ENCODE results near the gene GBE1. TPM values are rescaled to one million over a fixed set of nuclear protein-coding genes. Genes with fewer than 3 reads are reported as not detected.
A peak's percentile ranks its signal among the peaks of the same experiment; 100 is the strongest.

The GBE1 gene
- total and polyA plus RNA-seq, 12 donors, result 16.0 to 104 (median 82.4) TPM

DNA sequence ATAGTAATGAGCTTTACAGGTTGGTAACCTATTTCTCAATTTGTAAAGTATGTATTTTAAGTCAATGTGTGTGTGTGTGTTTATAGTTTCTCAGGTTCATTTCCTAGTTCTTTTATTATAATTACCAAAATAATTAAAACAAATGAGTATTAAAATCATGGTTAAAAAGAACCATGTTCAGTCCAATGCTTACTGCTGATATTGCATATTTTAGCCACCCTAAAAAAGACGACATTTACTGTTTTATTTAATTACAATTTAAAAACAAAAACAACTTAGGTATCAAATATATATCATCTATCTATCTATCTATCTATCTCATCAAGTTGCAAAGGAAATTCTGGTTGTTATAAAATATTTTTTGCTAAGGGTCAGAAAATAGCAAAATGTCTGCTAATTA lies 203.3 kb downstream of the GBE1 start:
- Histone ChIP-seq H3K27ac (no peak overlapping the region), H3K4me3 (no peak overlapping the region), H3K4me1 (replicated peaks in 1 of 2) (peaks cover 0 to 20% of the 10 kb centered on the region in 2 donors), H3K36me3 (replicated peaks in 1 of 2) (no peaks in the 10 kb centered on the region), H3K27me3 (no peaks in the 10 kb centered on the region), H3K9me3 (replicated peaks in 1 of 3) (no peaks in the 10 kb centered on the region)
- DNase-seq, result no peak
- TF ChIP-seq CTCF (IDR thresholded peaks at IDR 0.05) (no peak), POLR2A (IDR thresholded peaks at IDR 0.05) (no peak)
- WGBS, 4 donors, result 0 to 91% (median 34%) methylated on average over 1 of the region's 1 CpG
- intact Hi-C loops (cut with DNase I), result no loop called here

- H3K27me3 ChIP-seq, result no peaks in the 10 kb centered on the region
- no peaks in the 10 kb centered on the region for H3K9me3 ChIP-seq (replicated peaks in 1 of 3)
- TF ChIP-seq CTCF (IDR thresholded peaks at IDR 0.05), result no peak
- no peak for TF ChIP-seq POLR2A (IDR thresholded peaks at IDR 0.05)
- WGBS, 4 donors, result 54 to 70% (median 59%) methylated on average over 2 of the region's 2 CpGs
- intact Hi-C loops (cut with DNase I), result no loop called here
- H3K4me1 ChIP-seq (replicated peaks in 1 of 2), result peaks cover 0 to 20% of the 10 kb centered on the region in 2 donors
- no peak overlapping the region for H3K4me3 ChIP-seq
- DNase-seq, result peak in 4 of 7 donors; percentile 14 to 32 (median 22)
- no peaks in the 10 kb centered on the region for H3K36me3 ChIP-seq (replicated peaks in 1 of 2)
- H3K27ac ChIP-seq, result peak overlapping the region in 1 of 5 donors; percentile 1
These were observed 206.6 kb downstream of the GBE1 start for GRCh38 chr3:81554801-81555200.

- peaks cover 0 to 20% of the 10 kb centered on the region in 2 donors for H3K4me1 ChIP-seq (replicated peaks in 1 of 2)
- H3K9me3 ChIP-seq (replicated peaks in 1 of 3), result no peaks in the 10 kb centered on the region
- 53 to 74% (median 57%) methylated on average over 1 of the region's 1 CpG for WGBS, 4 donors
- TF ChIP-seq CTCF (IDR thresholded peaks at IDR 0.05) (no peak), POLR2A (IDR thresholded peaks at IDR 0.05) (no peak)
- intact Hi-C loops (cut with DNase I), result no loop called here
- no peak overlapping the region for H3K4me3 ChIP-seq
- H3K27me3 ChIP-seq, result no peaks in the 10 kb centered on the region
- peak overlapping the region in 1 of 5 donors; percentile 1 for H3K27ac ChIP-seq
- no peak for DNase-seq
- H3K36me3 ChIP-seq (replicated peaks in 1 of 2), result no peaks in the 10 kb centered on the region
These were observed 207.1 kb downstream of the GBE1 start for GRCh38 chr3:81554388-81554787.

- WGBS, 4 donors, result 46 to 68% (median 63%) methylated on average over 2 of the region's 2 CpGs
- intact Hi-C loops (cut with DNase I), result no loop called here
These were observed 211.0 kb downstream of the GBE1 start for GRCh38 chr3:81550415-81550814.

More at GRCh38 chr3:81550415-81550814, 211.0 kb downstream of the GBE1 start:
- TF ChIP-seq CTCF (IDR thresholded peaks at IDR 0.05) (no peak), POLR2A (IDR thresholded peaks at IDR 0.05) (no peak)
- Histone ChIP-seq H3K4me3 (no peak overlapping the region), H3K4me1 (replicated peaks in 1 of 2) (peaks cover 0 to 18% of the 10 kb centered on the region in 2 donors), H3K27ac (no peak overlapping the region), H3K36me3 (replicated peaks in 1 of 2) (no peaks in the 10 kb centered on the region), H3K27me3 (no peaks in the 10 kb centered on the region), H3K9me3 (replicated peaks in 1 of 3) (no peaks in the 10 kb centered on the region)
- DNase-seq, result peak in 4 of 7 donors; percentile 22 to 46 (median 37)

Data from adrenal gland (tissue), 12 donors.